T-helper 17 cell (primary cell): Measurements from ENCODE around the gene BEGAIN. TPM values are rescaled to one million over a fixed set of nuclear protein-coding genes. Genes with fewer than 3 reads are reported as not detected.
A peak's percentile ranks its signal among the peaks of the same experiment; 100 is the strongest.

Experiments
- ATAC-seq: fragments of 150-1000 bp; cut with Tn5 transposase; 2 replicates; pipeline ENCODE4 v1.10.0; 2021; ENCODE audit warnings: mild to moderate bottlenecking, moderate library complexity
- DNase-seq, 3 donors: peaks; one replicate each; pipeline versions ENCODE4 v3.0.0 to v3.0.0-alpha.2; 2020 to 2021
- H3K9me3 ChIP-seq: one replicate; pipeline ENCODE4 v1.7.0; 2013; ENCODE audit warnings: low read length, mild to moderate bottlenecking; ENCODE audit not compliant: control insufficient read depth, poor library complexity, severe bottlenecking
- H3K27ac Mint-ChIP-seq: one replicate; pipeline ENCODE4 v1.8.0; 2022; ENCODE audit warnings: mild to moderate bottlenecking, moderate library complexity, mixed read lengths
- H3K27me3 Mint-ChIP-seq: one replicate; pipeline ENCODE4 v1.8.0; 2022; ENCODE audit warnings: mixed read lengths
- H3K36me3 Mint-ChIP-seq: one replicate; pipeline ENCODE4 v1.8.0; 2022; ENCODE audit warnings: low read depth, mixed read lengths
- H3K4me1 Mint-ChIP-seq: one replicate; pipeline ENCODE4 v1.8.0; 2022; ENCODE audit warnings: mild to moderate bottlenecking, mixed read lengths
- H3K4me3 Mint-ChIP-seq: one replicate; pipeline ENCODE4 v1.8.0; 2022; ENCODE audit warnings: mild to moderate bottlenecking, moderate library complexity, mixed read lengths
- total RNA-seq, 4 donors: library from RNA in 2 of 4; stranded (reverse) in 2 of 4; gene quantifications; one replicate each; pipeline ENCODE4 v1.2.3 and lab custom pipeline; 2022 to 2026

Gene BEGAIN
- total RNA-seq, 2 donors from 2014 or later: 0.50 to 4.5 TPM

GRCh38 chr14:100609941-100610391, 22.7 kb upstream of the BEGAIN start:
- peaks cover 13% of the 10 kb centered on the region for H3K27me3 Mint-ChIP-seq
- H3K4me3 Mint-ChIP-seq: no peak overlapping the region
- ATAC-seq (no peak), DNase-seq (peak in 1 of 3 donors; percentile 1)
- H3K27ac Mint-ChIP-seq: no peak overlapping the region
- H3K4me1 Mint-ChIP-seq: peaks cover 5% of the 10 kb centered on the region
- no peaks in the 10 kb centered on the region for H3K9me3 ChIP-seq
- no peaks in the 10 kb centered on the region for H3K36me3 Mint-ChIP-seq

- DNase-seq: peak in 1 of 3 donors; percentile 3
- Mint-ChIP-seq H3K4me3 (no peak overlapping the region), H3K27ac (no peak overlapping the region)
Measured at GRCh38 chr14:100609331-100609870, 22.2 kb upstream of the BEGAIN start.

GRCh38 chr14:100608586-100609330, 21.5 kb upstream of the BEGAIN start:
- Mint-ChIP-seq H3K4me3 (no peak overlapping the region), H3K4me1 (peaks cover 5% of the 10 kb centered on the region), H3K27me3 (peaks cover 13% of the 10 kb centered on the region), H3K36me3 (no peaks in the 10 kb centered on the region), H3K27ac (no peak overlapping the region)
- DNase-seq: no peak
- H3K9me3 ChIP-seq: no peaks in the 10 kb centered on the region
- no peak for ATAC-seq

More at GRCh38 chr14:100609331-100609870, 22.2 kb upstream of the BEGAIN start:
- H3K27me3 Mint-ChIP-seq: peaks cover 13% of the 10 kb centered on the region
- no peaks in the 10 kb centered on the region for H3K9me3 ChIP-seq
- ATAC-seq: no peak
- H3K4me1 Mint-ChIP-seq: peaks cover 5% of the 10 kb centered on the region
- H3K36me3 Mint-ChIP-seq: no peaks in the 10 kb centered on the region

- peaks cover 13% of the 10 kb centered on the region for H3K27me3 Mint-ChIP-seq
- no peaks in the 10 kb centered on the region for H3K36me3 Mint-ChIP-seq
- peak in 1 of 3 donors; percentile 2 for DNase-seq
- peaks cover 5% of the 10 kb centered on the region for H3K4me1 Mint-ChIP-seq
- ATAC-seq: no peak
- no peaks in the 10 kb centered on the region for H3K9me3 ChIP-seq
- H3K27ac Mint-ChIP-seq: no peak overlapping the region
- H3K4me3 Mint-ChIP-seq: no peak overlapping the region
Measured at GRCh38 chr14:100608064-100608463, 20.8 kb upstream of the BEGAIN start.

GRCh38 chr14:100607611-100607956, 20.4 kb upstream of the BEGAIN start:
- H3K9me3 ChIP-seq: no peaks in the 10 kb centered on the region
- Mint-ChIP-seq H3K27ac (no peak overlapping the region), H3K4me1 (peaks cover 5% of the 10 kb centered on the region), H3K4me3 (no peak overlapping the region), H3K27me3 (peaks cover 13% of the 10 kb centered on the region), H3K36me3 (no peaks in the 10 kb centered on the region)
- DNase-seq (peak in 1 of 3 donors; percentile 4), ATAC-seq (no peak)

- H3K4me3 Mint-ChIP-seq: no peak overlapping the region
- peaks cover 13% of the 10 kb centered on the region for H3K27me3 Mint-ChIP-seq
- peaks cover 2% of the 10 kb centered on the region for H3K4me1 Mint-ChIP-seq
- no peaks in the 10 kb centered on the region for H3K9me3 ChIP-seq
- ATAC-seq: no peak
- H3K27ac Mint-ChIP-seq: no peak overlapping the region
- no peaks in the 10 kb centered on the region for H3K36me3 Mint-ChIP-seq
- no peak for DNase-seq
Measured at GRCh38 chr14:100606687-100607610, 19.7 kb upstream of the BEGAIN start.

- H3K27ac Mint-ChIP-seq: no peak overlapping the region
- DNase-seq (peak in 1 of 3 donors; percentile 2), ATAC-seq (no peak)
- H3K36me3 Mint-ChIP-seq: no peaks in the 10 kb centered on the region
- H3K4me1 Mint-ChIP-seq: peaks cover 2% of the 10 kb centered on the region
- H3K4me3 Mint-ChIP-seq: no peak overlapping the region
- H3K9me3 ChIP-seq: no peaks in the 10 kb centered on the region
- peaks cover 13% of the 10 kb centered on the region for H3K27me3 Mint-ChIP-seq
Measured at GRCh38 chr14:100605706-100606686, 18.8 kb upstream of the BEGAIN start.

GRCh38 chr14:100605230-100605629, 18.0 kb upstream of the BEGAIN start:
- Mint-ChIP-seq H3K4me1 (peaks cover 2% of the 10 kb centered on the region), H3K4me3 (no peak overlapping the region), H3K27ac (no peak overlapping the region), H3K27me3 (peaks cover 13% of the 10 kb centered on the region), H3K36me3 (no peaks in the 10 kb centered on the region)
- H3K9me3 ChIP-seq: no peaks in the 10 kb centered on the region
- DNase-seq (peak in 1 of 3 donors; percentile 5), ATAC-seq (no peak)

- no peak overlapping the region for H3K4me3 Mint-ChIP-seq
- DNase-seq: no peak
- H3K27ac Mint-ChIP-seq: no peak overlapping the region
Measured at GRCh38 chr14:100604709-100605108, 17.5 kb upstream of the BEGAIN start.

GRCh38 chr14:100604121-100604501, 16.9 kb upstream of the BEGAIN start:
- Mint-ChIP-seq H3K27ac (no peak overlapping the region), H3K36me3 (peaks cover 2% of the 10 kb centered on the region), H3K27me3 (peaks cover 23% of the 10 kb centered on the region), H3K4me3 (no peak overlapping the region), H3K4me1 (peaks cover under 1% of the 10 kb centered on the region)
- DNase-seq (peak in 1 of 3 donors; percentile 3), ATAC-seq (no peak)
- no peaks in the 10 kb centered on the region for H3K9me3 ChIP-seq

More at GRCh38 chr14:100604709-100605108, 17.5 kb upstream of the BEGAIN start:
- Mint-ChIP-seq H3K27me3 (peaks cover 17% of the 10 kb centered on the region), H3K36me3 (peaks cover 2% of the 10 kb centered on the region), H3K4me1 (peaks cover 2% of the 10 kb centered on the region)
- no peaks in the 10 kb centered on the region for H3K9me3 ChIP-seq
- no peak for ATAC-seq

GRCh38 chr14:100603341-100604120, 16.3 kb upstream of the BEGAIN start:
- ATAC-seq: no peak
- no peak overlapping the region for H3K27ac Mint-ChIP-seq
- no peaks in the 10 kb centered on the region for H3K4me1 Mint-ChIP-seq
- H3K4me3 Mint-ChIP-seq: no peak overlapping the region
- H3K27me3 Mint-ChIP-seq: peaks cover 28% of the 10 kb centered on the region
- H3K9me3 ChIP-seq: no peaks in the 10 kb centered on the region
- DNase-seq: peak in 1 of 3 donors; percentile 3
- H3K36me3 Mint-ChIP-seq: peaks cover 2% of the 10 kb centered on the region
